ENCODE data around the gene ZWILCH. TPM values are rescaled to one million over a fixed set of nuclear protein-coding genes. Genes with fewer than 3 reads are reported as not detected.

ZWILCH gene
- total and polyA plus RNA-seq, 9 of the 15 experiments (the other 6 are each of a cell fraction or from before 2014, with no cell fraction given), result 32.8 to 94.2 (median 52.1) TPM

DNA sequence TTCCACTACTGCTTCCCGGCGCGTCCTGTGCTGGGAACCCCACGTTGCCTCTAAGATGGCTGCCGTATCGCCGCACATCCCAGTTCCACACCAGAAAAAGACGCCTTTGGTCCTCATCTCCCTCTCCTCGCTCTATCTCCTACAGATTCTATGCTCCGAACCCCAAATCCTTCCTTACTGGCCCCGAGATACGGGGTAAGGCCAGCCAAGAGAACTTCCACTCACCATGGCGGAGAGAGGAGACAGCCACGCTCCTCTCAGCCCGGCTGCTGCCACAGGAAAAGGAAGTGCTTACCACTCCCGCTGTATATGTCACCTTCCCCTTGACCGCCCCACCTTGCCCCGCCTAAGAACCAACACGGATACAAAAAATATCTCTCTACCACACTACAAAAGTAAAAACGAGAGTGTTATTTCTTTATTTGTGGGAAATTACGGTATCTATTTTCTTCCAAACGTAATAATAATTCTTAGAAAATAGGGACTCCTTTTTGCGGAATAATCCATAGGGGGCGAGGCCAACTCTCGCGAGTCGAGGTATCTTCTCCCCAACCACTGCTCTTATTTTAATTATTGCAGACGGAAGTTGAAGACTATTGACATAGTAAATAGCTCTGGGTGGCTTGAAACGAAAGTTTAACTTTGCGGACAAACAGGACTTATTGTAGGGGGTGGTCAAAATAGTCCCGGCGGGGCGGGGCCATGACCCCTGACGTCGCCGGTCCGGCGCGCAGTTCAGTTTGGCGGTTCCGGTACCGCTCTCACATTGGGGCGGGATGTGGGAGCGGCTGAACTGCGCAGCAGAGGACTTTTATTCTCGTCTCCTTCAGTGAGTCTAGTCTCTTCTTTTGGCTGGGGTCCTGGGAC is at the start of gene ZWILCH, which contains the start of gene RPL4 (continued):
- TF ChIP-seq, protein P1, sequence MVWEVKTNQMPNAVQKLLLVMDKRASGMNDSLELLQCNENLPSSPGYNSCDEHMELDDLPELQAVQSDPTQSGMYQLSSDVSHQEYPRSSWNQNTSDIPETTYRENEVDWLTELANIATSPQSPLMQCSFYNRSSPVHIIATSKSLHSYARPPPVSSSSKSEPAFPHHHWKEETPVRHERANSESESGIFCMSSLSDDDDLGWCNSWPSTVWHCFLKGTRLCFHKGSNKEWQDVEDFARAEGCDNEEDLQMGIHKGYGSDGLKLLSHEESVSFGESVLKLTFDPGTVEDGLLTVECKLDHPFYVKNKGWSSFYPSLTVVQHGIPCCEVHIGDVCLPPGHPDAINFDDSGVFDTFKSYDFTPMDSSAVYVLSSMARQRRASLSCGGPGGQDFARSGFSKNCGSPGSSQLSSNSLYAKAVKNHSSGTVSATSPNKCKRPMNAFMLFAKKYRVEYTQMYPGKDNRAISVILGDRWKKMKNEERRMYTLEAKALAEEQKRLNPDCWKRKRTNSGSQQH (CRISPR knock-in tag; IDR thresholded peaks at IDR 0.05), result peak; percentile 84
- TF ChIP-seq NONO (IDR thresholded peaks at IDR 0.05; ENCODE audit: low read depth in 2 of 2, low read length in 1 of 2), result peak in 1 of 2 experiments; percentile 51; a peak in 2 of 4 replicates
- TF ChIP-seq, protein P2, sequence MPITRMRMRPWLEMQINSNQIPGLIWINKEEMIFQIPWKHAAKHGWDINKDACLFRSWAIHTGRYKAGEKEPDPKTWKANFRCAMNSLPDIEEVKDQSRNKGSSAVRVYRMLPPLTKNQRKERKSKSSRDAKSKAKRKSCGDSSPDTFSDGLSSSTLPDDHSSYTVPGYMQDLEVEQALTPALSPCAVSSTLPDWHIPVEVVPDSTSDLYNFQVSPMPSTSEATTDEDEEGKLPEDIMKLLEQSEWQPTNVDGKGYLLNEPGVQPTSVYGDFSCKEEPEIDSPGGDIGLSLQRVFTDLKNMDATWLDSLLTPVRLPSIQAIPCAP (CRISPR knock-in tag; IDR thresholded peaks at IDR 0.05; ENCODE audit: borderline replicate concordance), result no peak
- TF ChIP-seq, protein P3, sequence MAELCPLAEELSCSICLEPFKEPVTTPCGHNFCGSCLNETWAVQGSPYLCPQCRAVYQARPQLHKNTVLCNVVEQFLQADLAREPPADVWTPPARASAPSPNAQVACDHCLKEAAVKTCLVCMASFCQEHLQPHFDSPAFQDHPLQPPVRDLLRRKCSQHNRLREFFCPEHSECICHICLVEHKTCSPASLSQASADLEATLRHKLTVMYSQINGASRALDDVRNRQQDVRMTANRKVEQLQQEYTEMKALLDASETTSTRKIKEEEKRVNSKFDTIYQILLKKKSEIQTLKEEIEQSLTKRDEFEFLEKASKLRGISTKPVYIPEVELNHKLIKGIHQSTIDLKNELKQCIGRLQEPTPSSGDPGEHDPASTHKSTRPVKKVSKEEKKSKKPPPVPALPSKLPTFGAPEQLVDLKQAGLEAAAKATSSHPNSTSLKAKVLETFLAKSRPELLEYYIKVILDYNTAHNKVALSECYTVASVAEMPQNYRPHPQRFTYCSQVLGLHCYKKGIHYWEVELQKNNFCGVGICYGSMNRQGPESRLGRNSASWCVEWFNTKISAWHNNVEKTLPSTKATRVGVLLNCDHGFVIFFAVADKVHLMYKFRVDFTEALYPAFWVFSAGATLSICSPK (IDR thresholded peaks at IDR 0.05; ENCODE audit: borderline replicate concordance), result 0 out of 2 replicates have a peak, but pooled peaks have one; percentile 51
- peak; percentile 98 for TF ChIP-seq POLR2AphosphoS5 (IDR thresholded peaks at IDR 0.05; ENCODE audit: control insufficient read depth, insufficient read depth, low read depth, low read length)
- TF ChIP-seq, protein P4, sequence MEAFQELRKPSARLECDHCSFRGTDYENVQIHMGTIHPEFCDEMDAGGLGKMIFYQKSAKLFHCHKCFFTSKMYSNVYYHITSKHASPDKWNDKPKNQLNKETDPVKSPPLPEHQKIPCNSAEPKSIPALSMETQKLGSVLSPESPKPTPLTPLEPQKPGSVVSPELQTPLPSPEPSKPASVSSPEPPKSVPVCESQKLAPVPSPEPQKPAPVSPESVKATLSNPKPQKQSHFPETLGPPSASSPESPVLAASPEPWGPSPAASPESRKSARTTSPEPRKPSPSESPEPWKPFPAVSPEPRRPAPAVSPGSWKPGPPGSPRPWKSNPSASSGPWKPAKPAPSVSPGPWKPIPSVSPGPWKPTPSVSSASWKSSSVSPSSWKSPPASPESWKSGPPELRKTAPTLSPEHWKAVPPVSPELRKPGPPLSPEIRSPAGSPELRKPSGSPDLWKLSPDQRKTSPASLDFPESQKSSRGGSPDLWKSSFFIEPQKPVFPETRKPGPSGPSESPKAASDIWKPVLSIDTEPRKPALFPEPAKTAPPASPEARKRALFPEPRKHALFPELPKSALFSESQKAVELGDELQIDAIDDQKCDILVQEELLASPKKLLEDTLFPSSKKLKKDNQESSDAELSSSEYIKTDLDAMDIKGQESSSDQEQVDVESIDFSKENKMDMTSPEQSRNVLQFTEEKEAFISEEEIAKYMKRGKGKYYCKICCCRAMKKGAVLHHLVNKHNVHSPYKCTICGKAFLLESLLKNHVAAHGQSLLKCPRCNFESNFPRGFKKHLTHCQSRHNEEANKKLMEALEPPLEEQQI (IDR thresholded peaks at IDR 0.05), result peak; percentile 77; the same call in 1 of the 2 replicates
- TF ChIP-seq, protein P5, sequence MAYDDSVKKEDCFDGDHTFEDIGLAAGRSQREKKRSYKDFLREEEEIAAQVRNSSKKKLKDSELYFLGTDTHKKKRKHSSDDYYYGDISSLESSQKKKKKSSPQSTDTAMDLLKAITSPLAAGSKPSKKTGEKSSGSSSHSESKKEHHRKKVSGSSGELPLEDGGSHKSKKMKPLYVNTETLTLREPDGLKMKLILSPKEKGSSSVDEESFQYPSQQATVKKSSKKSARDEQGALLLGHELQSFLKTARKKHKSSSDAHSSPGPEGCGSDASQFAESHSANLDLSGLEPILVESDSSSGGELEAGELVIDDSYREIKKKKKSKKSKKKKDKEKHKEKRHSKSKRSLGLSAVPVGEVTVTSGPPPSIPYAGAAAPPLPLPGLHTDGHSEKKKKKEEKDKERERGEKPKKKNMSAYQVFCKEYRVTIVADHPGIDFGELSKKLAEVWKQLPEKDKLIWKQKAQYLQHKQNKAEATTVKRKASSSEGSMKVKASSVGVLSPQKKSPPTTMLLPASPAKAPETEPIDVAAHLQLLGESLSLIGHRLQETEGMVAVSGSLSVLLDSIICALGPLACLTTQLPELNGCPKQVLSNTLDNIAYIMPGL (CRISPR knock-in tag; IDR thresholded peaks at IDR 0.05), result peak; percentile 45; the same call in 1 of the 2 replicates
- peak; percentile 91 for TF ChIP-seq PML (IDR thresholded peaks at IDR 0.05; ENCODE audit: low read length)
- 0 out of 2 replicates have a peak, but pooled peaks have one; percentile 14 for TF ChIP-seq ELF4 (CRISPR knock-in tag; IDR thresholded peaks at IDR 0.05)
- TF ChIP-seq NR3C1 (CRISPR knock-in tag; IDR thresholded peaks at IDR 0.05), result no peak
- TF ChIP-seq GABPB2 (CRISPR knock-in tag; conservative IDR thresholded peaks at IDR 0.05), result no peak
- TF ChIP-seq XRCC4 (IDR thresholded peaks at IDR 0.05; ENCODE audit: extremely low read depth, insufficient read depth, insufficient read length), result no peak
- no peak; the same call in 1 of the 2 replicates for TF ChIP-seq FOXJ2 (tag; IDR thresholded peaks at IDR 0.05)
- TF ChIP-seq CTBP1 (IDR thresholded peaks at IDR 0.05; ENCODE audit: borderline replicate concordance), result peak; percentile 24; the same call in 1 of the 2 replicates
